ENCODE data around the gene DNASE1L2.

DNASE1L2 gene

GRCh38 chr16:2223221-2223941 lies 12.9 kb upstream of the DNASE1L2 start, which contains the start of gene E4F1:
Gene E4F1, plus strand, starts transcription at chr16:2223591. Its CDS starts 23 bp downstream, at chr16:2223614.
- DNase-seq = peak; percentile 54 to 99 (median 97)

- peak in 5 of 56 donors; percentile 16 to 47 (median 39) for DNase-seq
Observed at GRCh38 chr16:2223942-2224486, 12.2 kb upstream of the DNASE1L2 start.

GRCh38 chr16:2226245-2226793 lies 9.9 kb upstream of the DNASE1L2 start:
- no peak for DNase-seq

- no peak for DNase-seq
Observed at GRCh38 chr16:2226918-2227317, 9.3 kb upstream of the DNASE1L2 start.

GRCh38 chr16:2228161-2228824 lies 8.0 kb upstream of the DNASE1L2 start:
- no peak for DNase-seq

- DNase-seq = no peak
Observed at GRCh38 chr16:2229091-2229490, 7.2 kb upstream of the DNASE1L2 start.

DNA sequence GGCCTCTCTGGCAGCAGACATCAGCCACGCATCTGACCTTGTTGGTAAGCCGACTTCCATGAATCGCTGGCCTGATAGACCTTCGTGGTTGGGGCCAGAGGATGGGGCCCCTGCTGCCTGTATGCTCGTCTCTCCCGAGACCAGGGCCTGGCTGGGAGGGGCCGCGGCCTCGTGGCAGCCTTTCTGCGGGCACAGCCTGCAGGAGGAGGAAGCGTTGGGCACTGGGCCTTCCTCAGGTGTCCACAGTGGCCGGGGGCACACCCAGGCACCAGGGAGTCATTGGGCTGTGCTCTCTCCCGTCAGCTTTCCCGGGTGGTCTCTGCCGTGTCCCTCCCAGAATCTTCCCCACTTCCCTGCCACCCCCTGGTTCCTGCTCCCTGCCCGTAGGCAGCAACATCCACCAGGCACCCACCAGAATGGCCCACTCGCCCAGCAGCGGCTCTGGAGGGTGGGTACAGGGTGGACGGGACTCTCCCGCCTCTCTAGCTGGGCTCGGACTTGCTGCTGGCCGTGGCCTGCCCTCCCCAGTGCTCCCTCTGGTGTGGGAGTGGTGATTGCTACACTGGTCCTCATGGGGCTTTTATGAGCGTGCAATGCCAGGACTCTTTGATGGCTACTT lies 6.5 kb upstream of the DNASE1L2 start:
- DNase-seq = no peak

DNA sequence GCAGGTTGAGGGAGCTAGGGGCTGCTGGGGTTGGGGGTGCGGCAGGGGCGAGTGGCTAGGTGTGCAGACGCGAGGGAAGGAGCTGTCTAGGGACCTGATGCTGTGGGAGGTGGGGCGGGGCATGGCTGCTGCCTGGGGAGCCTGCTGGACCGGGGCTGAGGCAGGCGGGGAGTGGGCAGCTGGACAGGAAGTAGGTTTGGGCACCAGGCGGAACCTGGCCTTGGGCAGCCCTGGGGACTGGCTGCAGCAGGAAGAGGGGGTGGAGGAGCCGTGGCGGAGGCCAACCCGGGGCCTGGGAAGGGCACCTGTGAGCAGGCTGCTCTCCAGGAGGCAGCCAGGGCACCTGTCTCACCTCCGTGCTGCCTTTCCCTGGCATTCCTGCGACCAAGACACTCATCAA lies 5.9 kb upstream of the DNASE1L2 start:
- DNase-seq = no peak

DNA sequence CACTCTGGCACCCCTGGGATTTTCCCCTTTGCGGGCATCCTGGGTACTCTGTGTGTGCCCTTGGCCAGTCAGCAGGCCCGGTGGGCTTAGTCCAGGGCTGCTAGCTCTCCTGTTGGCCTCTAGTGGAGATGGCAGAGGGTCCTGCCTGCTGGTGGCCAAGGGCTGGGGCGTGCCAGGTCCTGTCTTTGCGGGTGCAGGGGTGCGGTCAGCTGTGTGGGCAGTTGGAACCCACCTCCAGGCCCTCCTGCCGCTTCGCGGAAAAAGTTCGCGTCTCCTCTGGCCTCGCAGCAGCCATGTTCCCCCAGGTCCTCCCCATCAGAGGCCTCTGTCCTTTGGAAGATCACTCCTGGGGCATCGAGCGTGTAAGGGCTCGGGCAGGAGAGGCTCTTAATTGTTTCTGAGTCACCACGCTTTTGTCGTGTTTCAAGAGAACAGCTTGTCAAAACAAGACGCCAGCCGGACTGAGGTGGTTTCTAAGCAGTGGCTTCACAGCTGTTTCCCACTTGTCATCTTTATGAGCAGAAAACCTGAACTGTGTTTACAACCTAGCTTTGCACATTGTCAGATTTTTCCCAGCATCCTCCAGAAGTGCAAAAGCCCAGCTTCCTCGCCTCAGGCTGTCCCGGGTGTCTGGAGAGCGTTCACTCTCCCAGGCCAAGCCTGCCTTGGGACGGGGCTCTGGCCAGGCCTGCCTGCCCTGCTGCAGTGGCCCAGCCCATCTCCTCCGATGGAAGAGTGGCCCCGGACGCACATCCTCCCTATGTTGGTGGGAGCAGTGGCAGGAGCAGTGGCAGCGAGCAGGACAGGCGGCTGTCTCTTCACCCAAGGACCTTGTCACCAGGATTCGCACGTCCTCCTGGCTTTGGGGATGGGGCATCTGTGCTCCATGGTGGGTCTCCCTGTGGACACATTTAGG lies 5.0 kb upstream of the DNASE1L2 start:
- DNase-seq = peak in 1 of 56 donors; percentile 12

DNA sequence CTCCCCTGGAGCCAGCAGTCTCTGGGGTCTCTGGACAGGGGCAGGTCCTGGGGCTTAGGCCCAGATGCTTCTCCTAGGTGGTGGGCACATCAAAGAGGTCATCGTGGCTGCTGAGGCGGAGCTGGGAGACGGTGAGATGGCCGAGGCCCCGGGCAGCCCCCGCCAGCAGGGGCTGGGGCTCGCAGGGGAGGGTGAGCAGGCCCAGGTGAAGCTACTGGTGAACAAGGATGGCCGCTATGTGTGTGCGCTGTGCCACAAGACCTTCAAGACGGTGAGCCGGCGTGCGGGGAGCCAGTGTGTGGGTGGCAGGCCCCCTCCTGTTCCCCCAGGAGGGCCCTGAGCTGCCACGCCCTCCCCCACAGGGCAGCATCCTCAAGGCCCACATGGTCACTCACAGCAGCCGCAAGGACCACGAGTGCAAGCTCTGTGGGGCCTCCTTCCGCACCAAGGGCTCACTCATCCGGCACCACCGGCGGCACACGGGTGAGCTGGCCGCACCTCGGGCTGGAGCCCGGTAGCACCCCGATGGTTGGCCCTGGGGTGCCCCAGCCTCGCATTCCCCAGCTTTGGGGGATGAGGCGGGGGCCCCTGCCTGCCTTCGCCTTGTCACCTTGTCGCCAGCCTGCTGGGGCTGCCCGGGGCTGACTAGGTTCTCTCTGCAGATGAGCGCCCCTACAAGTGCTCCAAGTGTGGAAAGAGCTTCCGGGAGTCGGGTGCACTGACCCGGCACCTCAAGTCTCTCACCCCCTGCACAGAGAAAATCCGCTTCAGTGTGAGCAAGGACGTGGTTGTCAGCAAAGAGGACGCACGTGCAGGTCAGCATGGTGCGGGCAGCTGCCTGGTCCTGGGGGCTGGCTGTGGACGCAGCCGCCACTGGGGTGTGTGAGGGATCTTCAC lies 3.9 kb upstream of the DNASE1L2 start:
- DNase-seq = no peak

DNA sequence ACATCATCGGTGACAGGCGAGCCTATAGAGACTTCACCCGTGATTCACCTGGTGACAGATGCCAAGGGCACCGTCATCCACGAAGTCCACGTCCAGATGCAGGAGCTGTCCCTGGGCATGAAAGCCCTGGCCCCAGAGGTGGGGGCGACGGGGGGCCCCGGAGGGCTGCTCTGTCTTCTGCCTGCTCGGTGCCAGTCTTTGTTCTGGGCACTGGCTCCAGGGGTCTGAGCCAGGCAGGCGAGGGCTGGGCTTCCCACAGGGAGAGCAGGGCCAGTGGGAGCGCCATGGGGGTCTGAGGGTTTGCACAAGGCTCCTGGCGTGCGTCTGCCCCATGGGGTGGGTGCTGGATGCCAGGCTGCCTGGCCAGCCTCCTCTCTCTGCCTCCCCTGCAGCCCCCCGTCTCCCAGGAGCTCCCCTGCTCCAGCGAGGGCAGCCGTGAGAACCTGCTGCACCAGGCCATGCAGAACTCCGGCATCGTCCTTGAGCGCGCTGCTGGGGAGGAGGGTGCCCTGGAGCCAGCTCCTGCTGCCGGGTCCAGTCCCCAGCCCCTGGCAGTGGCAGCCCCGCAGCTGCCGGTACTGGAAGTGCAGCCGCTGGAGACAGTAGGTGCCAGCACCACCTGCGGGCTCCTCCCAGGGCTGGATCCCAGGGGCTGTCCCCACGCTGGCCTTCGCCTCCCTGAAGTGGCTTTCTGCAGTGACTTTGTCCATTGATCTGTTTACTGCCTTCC lies 3.0 kb upstream of the DNASE1L2 start:
- DNase-seq = no peak

GRCh38 chr16:2233872-2234812 lies 2.1 kb upstream of the DNASE1L2 start:
- no peak for DNase-seq

GRCh38 chr16:2234813-2235170 lies 1.5 kb upstream of the DNASE1L2 start:
- DNase-seq = no peak

- DNase-seq = no peak
Observed at GRCh38 chr16:2235234-2235651, 1.0 kb upstream of the DNASE1L2 start.

GRCh38 chr16:2235695-2236336 lies 428 bp upstream of the DNASE1L2 start:
- DNase-seq = no peak

GRCh38 chr16:2237102-2237482 lies 848 bp downstream of the DNASE1L2 start:
- DNase-seq = no peak

DNA sequence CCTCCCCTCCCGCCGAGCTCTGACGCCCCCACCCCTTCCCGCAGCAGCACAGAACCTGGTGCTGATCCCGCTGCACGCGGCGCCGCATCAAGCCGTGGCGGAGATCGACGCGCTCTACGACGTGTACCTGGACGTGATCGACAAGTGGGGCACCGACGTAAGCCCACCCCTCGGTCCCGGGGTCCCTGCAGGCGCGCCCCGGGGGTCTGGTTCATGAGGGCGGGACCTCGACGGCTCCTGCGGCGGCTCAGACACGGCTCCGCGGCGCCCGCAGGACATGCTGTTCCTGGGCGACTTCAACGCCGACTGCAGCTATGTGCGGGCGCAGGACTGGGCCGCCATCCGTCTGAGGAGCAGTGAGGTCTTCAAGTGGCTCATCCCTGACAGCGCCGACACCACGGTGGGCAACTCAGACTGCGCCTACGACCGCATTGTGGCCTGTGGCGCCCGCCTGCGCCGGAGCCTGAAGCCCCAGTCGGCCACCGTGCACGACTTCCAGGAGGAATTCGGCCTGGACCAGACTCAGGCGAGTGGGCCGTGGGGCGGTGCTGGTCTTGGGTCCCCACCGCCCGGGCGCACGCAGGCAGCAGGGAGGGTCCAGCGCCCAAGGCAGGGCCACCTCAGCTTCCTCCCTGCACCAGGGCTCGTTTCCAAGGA lies 1.4 kb downstream of the DNASE1L2 start:
- DNase-seq = no peak
